ENCODE results near the gene SEMA3F.

The SEMA3F gene

GRCh38 chr3:50154840-50155490 is at the start of gene SEMA3F:
Gene SEMA3F, plus strand, starts transcription at chr3:50155324. Its CDS starts 4,299 bp downstream, at chr3:50159623.
- peak in 1 of 2 experiments; percentile 87 for DNase-seq

DNA sequence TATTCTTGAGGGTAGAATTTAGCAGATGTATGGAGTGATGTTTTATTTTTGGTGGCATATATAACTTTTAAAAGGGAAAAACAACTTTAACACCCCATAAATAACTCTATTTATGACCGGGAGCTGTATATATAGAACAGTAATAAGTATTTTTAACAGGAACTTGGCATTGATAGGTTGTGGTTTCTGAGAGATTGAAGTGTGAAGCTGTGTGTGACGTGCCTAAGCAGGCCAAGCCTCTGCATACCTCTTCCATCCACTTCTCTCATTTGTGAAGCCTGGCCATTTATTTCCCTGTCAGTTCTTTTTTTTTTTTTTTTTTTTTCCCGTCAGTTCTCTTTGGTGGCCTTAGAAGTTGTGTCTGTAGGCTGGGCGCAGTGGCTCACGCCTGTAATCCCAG is 43.4 kb upstream of the SEMA3F start:
- no peak for DNase-seq

GRCh38 chr3:50112462-50112861 is 42.7 kb upstream of the SEMA3F start:
- DNase-seq: peak; percentile 75 to 81

DNA sequence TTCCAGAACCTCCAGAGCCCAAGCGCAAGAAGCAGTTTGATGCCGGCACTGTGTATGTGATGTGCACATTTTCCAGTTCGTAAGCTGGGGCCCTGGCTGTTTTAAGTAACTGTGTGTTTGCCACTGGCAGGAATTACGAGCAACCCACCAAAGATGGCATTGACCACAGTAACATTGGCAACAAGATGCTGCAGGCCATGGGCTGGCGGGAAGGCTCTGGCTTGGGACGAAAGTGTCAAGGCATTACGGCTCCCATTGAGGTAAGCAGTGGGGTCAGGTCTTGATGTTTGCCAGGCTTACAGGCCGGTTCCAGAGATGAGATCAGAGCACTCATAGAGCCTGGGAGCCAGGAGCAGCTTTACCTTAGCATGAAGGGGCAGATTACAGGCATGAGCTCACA is 38.0 kb upstream of the SEMA3F start:
- no peak for DNase-seq

GRCh38 chr3:50118237-50118636 is 36.9 kb upstream of the SEMA3F start:
- DNase-seq: no peak

DNA sequence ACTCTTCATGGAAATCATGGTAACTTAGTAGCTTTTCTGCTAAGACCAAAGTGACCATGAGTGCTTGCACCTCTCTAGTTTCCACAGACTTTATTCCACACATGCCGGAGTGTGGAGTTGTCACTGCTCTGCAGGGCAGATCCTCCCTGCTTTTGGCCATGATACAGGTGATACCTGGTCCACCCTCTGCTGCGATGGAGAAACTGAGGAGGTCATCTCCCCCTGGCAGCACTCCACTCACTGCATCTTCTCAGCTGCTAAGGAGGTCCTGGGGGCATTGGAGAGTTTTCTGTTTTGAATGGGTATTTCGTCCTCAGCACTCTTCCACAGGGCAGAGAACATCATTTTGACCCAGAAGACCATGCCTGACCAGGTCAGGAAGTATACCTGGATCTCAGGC is 35.3 kb upstream of the SEMA3F start:
- no peak for DNase-seq

- DNase-seq: peak in 1 of 2 experiments; percentile 32
These were observed 34.6 kb upstream of the SEMA3F start for GRCh38 chr3:50120364-50121071.

- DNase-seq: peak; percentile 35 to 86
These were observed 33.8 kb upstream of the SEMA3F start for GRCh38 chr3:50121072-50122032.

DNA sequence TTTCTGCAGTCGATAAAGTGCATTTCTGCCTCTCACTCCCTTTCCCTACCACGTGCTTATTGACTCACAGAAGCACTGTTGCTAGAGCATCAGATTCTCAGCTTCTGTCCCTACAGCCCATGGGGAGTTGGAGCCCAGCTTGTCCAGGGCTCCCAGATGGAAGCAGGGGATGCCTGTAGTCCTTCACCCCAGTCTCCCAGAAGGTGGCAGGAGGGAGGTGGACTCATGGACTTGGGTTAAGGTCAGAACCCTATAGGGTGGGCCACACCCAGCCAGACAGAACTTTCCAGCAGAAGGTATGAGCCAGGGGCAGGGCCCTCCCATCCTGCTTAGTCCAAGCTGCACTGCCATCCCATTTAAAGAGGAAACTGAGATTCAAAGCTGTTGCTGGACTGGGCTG is 33.1 kb upstream of the SEMA3F start:
- no peak for DNase-seq

GRCh38 chr3:50122661-50123391 is 32.3 kb upstream of the SEMA3F start:
- no peak for DNase-seq

- DNase-seq: no peak
These were observed 31.6 kb upstream of the SEMA3F start for GRCh38 chr3:50123394-50124051.

- DNase-seq: peak in 1 of 2 experiments; percentile 52
These were observed 30.9 kb upstream of the SEMA3F start for GRCh38 chr3:50124052-50124799.

DNA sequence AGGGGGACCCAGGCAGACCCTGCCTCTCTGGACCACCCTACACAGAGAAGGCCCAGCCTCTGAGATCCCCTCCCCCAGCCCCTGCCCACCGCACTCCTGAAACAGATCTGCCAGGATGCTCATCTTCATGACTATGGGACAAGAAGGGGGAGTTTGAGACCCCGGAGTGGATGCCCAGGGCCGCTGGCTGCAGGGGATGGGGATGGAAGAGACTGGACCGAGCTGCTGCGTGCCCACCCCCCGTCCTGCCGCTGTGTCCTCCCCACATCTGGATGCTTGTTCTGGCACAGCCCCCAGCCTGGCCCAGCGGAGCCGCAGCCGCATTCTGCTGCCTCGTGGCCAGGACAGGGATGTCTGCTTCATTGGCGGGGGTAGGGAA is 30.3 kb upstream of the SEMA3F start:
- DNase-seq: no peak

- DNase-seq: no peak
These were observed 29.4 kb upstream of the SEMA3F start for GRCh38 chr3:50125541-50126286.

GRCh38 chr3:50126287-50127211 is 28.6 kb upstream of the SEMA3F start:
- peak; percentile 13 to 40 for DNase-seq

DNA sequence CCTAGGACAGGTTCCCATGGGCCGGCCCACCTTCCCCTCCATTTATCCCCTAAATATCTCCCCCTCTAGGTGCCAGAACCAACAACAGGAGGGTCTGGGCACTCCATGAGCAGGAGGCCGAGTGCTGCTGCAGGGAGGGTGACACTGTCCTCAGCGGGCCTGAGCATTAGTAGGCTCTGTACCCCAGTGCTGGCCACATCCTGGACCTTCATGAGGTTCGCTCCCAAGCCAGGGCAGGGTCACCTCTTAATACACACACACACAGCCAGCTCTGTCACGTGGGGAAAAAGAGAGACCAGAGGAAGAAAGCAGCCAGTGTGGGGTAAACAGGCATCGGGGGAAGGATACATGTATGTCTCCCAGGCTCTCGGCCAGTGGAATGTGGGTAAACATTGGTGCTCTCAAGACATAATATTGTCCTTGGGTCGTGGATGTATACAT is 27.9 kb upstream of the SEMA3F start:
- no peak for DNase-seq

GRCh38 chr3:50128001-50128400 is 27.1 kb upstream of the SEMA3F start:
- DNase-seq: no peak

- no peak for DNase-seq
These were observed 24.7 kb upstream of the SEMA3F start for GRCh38 chr3:50130436-50130835.

All from NCI-H526 (cell line).